Measurements from ENCODE around the gene LAMA2.
"Not testable (repeated sequence)": the region's sequence is repeated elsewhere in the genome, so short reads cannot be mapped to it uniquely, and the experiment has no call there.

LAMA2 gene

DNA sequence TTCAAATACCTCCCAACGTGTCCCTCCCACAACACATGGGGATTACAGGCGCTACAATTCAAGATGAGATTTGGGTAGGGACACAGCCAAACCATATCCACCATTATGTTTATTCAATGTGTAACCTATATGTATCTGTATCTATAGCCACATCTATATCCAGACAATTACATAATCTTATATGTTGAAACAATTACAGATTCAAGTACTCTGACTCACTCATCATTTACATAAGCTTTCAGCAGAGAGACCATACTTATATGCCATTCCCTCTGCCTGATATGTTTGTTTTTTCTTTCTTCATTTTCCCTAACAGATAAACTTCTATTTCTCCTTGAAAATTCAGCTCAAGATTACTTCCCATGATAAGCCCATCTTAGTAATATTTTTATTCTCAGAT is 163.6 kb downstream of the LAMA2 start:
- Histone ChIP-seq H3K4me1 (ENCODE audit: insufficient read depth, low read length) (0 out of 2 replicates have a peak, but pooled peaks cover 5% of the 10 kb centered on the region), H3K9ac (ENCODE audit: low read depth, low read length) (no peak overlapping the region), H3K9me3 (ENCODE audit: control insufficient read depth, insufficient read depth, low read length) (no peaks in the 10 kb centered on the region), H3K36me3 (ENCODE audit: insufficient read depth, low read length) (no peaks in the 10 kb centered on the region)

DNA sequence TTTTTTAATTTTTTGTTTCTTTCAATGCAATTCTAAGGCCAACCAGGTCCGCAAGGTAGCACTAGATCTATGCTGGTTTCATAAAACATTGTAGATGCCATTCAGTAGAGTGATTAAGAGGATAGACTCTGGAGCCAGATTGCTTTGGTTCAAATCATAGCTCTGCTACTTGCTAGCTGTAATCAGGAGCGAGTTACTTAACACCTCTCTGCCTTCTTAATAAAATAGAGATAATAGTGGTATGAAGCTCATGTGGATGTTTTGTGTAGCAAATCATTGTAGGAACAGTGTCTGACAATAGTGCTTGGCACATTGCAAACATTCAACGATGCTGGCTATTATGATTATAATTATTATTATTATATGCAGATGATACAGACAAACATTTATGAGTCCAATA is 164.9 kb downstream of the LAMA2 start:
- no peaks in the 10 kb centered on the region for H3K9me3 ChIP-seq (ENCODE audit: control insufficient read depth, insufficient read depth, low read length)
- H3K36me3 ChIP-seq (ENCODE audit: insufficient read depth, low read length), result no peaks in the 10 kb centered on the region
- no peak overlapping the region for H3K9ac ChIP-seq (ENCODE audit: low read depth, low read length)
- 0 out of 2 replicates have a peak, but pooled peaks cover 5% of the 10 kb centered on the region for H3K4me1 ChIP-seq (ENCODE audit: insufficient read depth, low read length)

DNA sequence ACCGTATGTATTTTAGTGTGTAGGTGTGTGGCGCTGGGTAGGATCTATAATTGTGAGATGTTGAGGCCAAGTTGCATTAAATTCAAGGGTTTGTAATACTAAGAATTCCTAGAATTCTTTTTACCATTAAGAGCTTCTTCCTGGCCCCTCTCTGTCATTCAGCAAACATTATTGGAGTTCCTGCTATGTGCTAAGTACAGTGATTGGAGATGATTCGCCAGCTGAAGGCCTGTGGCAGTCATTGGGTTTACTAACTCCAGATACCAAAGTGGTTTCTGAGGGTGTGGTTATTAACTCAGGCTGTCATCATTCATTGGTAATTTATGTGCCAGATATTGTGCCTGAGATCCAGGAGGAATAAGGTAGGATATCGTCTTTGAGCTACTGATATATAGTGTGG is 167.1 kb downstream of the LAMA2 start:
- Histone ChIP-seq H3K4me1 (ENCODE audit: insufficient read depth, low read length) (0 out of 2 replicates have a peak, but pooled peaks cover 5% of the 10 kb centered on the region), H3K36me3 (ENCODE audit: insufficient read depth, low read length) (no peaks in the 10 kb centered on the region), H3K9ac (ENCODE audit: low read depth, low read length) (no peak overlapping the region), H3K9me3 (ENCODE audit: control insufficient read depth, insufficient read depth, low read length) (no peaks in the 10 kb centered on the region)

DNA sequence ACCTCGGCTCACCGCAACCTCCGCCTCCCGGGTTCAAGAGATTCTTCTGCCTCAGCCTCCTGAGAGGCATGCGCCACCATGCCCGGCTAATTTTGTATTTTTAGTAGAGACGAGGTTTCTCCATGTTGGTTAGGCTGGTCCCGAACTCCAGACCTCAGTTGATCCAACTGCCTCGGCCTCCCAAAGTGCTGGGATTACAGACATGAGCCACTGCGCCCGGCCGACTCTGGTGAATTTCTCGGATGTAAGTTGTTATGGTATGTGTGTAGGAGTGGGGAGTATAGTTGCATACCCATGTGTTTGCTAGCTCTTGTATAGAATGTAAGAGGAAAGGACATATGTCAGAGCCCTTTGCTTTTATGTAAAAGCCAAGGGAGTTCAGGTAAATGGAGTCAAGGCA is 170.2 kb downstream of the LAMA2 start:
- H3K36me3 ChIP-seq (ENCODE audit: insufficient read depth, low read length); H3K9me3 ChIP-seq (ENCODE audit: control insufficient read depth, insufficient read depth, low read length); H3K4me1 ChIP-seq (ENCODE audit: insufficient read depth, low read length); H3K9ac ChIP-seq (ENCODE audit: low read depth, low read length): not testable (repeated sequence)

DNA sequence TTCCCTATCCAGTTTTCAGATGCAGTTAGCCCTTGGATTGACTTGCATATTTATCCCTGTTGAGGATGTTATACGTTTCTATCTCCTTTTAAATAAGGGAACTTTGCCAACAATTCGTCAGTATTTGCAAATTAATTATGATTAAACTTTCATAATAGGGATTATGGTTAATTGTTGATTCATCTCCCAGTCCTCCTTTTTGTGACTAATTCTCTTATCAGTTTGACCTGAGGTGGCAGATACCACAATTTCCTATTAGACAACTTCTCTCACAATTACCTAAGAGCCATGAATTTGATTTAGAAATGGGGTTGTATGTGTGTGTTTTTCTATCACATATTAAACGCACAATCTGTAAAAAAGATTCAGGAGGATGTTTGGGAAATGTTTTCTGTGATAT is 172.9 kb downstream of the LAMA2 start:
- H3K9me3 ChIP-seq (ENCODE audit: control insufficient read depth, insufficient read depth, low read length), result no peaks in the 10 kb centered on the region
- H3K4me1 ChIP-seq (ENCODE audit: insufficient read depth, low read length), result no peaks in the 10 kb centered on the region
- H3K36me3 ChIP-seq (ENCODE audit: insufficient read depth, low read length), result no peaks in the 10 kb centered on the region
- no peak overlapping the region for H3K9ac ChIP-seq (ENCODE audit: low read depth, low read length)

DNA sequence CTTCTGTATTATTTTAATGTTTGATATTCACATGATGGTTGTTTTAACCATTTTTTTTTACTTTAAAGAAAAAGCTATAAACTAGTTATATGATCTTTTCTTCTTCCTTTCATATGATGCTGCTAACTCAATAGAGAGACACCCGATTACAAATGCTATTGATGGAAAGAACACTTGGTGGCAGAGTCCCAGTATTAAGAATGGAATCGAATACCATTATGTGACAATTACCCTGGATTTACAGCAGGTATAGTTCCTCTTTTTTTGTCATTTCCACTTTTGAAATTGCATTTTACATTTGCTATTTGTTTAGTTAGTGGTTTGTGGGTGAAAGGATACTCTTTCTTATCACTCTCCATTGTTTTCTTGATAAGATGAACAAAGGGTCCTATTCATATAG is 176.7 kb downstream of the LAMA2 start:
- no peak overlapping the region for H3K9ac ChIP-seq (ENCODE audit: low read depth, low read length)
- no peaks in the 10 kb centered on the region for H3K36me3 ChIP-seq (ENCODE audit: insufficient read depth, low read length)
- no peaks in the 10 kb centered on the region for H3K9me3 ChIP-seq (ENCODE audit: control insufficient read depth, insufficient read depth, low read length)
- no peaks in the 10 kb centered on the region for H3K4me1 ChIP-seq (ENCODE audit: insufficient read depth, low read length)

DNA sequence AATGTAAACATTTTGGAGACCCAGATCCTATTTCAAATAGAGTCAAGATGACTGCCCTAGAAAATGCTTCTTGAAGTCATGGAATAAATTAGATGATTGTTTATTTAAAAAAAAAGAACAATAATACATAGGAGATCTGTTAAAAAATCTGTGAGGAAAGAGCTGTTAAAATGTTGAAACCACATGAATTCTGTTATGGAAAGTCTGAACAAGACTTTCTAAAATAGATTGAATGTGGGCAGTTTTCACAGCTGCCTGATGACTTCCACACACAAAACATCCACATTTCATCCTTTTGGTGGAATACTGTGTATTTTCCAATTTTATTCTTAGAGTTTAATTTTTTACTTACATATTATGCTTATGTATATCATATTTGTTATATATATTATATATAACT is 186.1 kb downstream of the LAMA2 start:
- Histone ChIP-seq H3K4me1 (ENCODE audit: insufficient read depth, low read length) (no peaks in the 10 kb centered on the region), H3K9me3 (ENCODE audit: control insufficient read depth, insufficient read depth, low read length) (no peaks in the 10 kb centered on the region), H3K36me3 (ENCODE audit: insufficient read depth, low read length) (no peaks in the 10 kb centered on the region; the same call in 1 of the 2 replicates), H3K9ac (ENCODE audit: low read depth, low read length) (no peak overlapping the region)

DNA sequence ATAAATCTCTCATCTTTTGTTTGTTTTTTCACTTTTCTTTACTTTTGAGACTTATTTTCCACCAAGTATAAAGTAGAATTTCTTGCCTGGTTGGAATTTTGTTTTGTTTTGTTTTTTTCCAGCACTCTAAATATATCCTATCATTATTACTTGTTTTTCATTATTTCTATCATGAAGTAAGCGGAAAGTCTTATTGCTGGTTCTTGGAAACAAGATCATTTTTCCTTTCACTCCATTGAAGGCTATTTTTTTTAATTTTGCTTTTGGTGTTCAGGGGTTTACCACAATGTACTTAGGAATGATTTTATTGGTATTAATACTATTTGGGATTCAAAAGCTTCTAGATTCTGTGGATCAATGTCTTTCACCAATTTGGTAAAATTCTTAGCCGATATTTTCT is 190.1 kb downstream of the LAMA2 start:
- Histone ChIP-seq H3K9ac (ENCODE audit: low read depth, low read length) (no peak overlapping the region), H3K36me3 (ENCODE audit: insufficient read depth, low read length) (no peaks in the 10 kb centered on the region), H3K4me1 (ENCODE audit: insufficient read depth, low read length) (no peaks in the 10 kb centered on the region), H3K9me3 (ENCODE audit: control insufficient read depth, insufficient read depth, low read length) (no peaks in the 10 kb centered on the region)

DNA sequence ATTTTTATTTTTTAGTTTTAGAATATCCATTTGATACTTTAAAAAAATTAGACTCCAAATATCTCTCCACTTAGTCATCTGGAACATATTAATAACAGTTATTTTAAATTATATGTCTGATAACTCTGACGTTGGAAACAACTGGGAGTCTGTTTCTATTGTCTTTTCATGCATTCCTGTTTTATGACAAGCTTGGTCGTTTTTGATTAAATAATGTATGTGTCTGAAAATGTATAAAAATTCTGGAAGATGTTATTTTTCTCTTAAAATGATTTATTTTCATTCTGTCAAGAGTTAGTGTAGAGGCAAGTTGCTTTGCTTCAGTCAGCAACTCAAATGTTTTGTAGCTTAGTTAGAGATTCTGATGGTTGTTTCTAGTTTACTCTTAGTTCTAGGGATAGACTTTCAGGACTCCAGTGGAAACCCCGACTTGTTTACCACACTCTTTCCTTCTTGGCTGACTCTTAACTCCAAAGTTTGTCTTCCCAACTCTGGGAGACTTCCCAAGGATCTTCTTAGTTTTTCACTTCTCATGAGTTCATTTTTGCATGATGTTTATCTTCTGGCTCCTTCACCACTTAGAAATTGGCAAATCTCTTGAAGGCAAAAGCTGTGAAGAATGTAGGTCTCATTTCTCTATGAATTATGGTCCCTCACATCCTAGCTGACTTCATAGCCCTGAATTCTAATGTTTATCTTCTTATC is 190.9 kb downstream of the LAMA2 start:
- no peaks in the 10 kb centered on the region for H3K4me1 ChIP-seq (ENCODE audit: insufficient read depth, low read length)
- H3K9me3 ChIP-seq (ENCODE audit: control insufficient read depth, insufficient read depth, low read length), result no peaks in the 10 kb centered on the region
- no peaks in the 10 kb centered on the region for H3K36me3 ChIP-seq (ENCODE audit: insufficient read depth, low read length)
- no peak overlapping the region for H3K9ac ChIP-seq (ENCODE audit: low read depth, low read length)

DNA sequence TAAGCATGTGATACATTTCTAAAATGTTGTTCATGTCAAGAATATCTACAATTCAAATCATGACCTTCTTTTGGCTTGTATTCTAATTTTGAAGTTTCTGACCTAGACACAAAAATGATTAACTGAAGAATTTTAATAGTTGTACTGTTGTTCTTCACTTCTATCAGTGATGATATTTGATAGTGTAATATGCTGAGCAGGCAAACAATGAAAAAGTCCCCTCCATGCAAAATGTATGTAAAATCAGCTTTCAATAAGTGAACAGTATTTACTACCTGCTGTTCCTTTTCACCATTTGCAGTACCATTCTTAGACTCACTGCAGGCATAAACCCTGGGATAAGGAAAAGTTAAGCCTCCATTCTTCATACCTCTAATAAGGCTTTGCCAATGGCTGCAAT is 201.5 kb downstream of the LAMA2 start:
- no peaks in the 10 kb centered on the region for H3K36me3 ChIP-seq (ENCODE audit: insufficient read depth, low read length)
- no peaks in the 10 kb centered on the region for H3K9me3 ChIP-seq (ENCODE audit: control insufficient read depth, insufficient read depth, low read length)
- H3K9ac ChIP-seq (ENCODE audit: low read depth, low read length), result no peak overlapping the region

DNA sequence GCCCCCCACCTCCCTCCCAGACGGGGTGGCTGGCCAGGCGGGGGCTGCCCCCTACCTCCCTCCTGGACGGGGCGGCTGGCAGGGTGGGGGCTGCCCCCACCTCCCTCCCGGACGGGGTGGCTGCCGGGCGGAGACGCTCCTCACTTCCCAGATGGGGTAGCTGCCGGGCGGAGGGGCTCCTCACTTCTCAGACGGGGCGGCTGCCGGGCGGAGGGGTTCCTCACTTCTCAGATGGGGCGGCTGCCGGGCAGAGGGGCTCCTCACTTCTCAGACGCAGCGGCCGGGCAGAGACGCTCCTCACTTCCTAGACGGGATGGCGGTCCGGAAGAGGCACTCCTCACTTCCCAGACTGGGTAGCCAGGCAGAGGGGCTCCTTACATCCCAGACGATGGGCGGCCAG is 205.5 kb downstream of the LAMA2 start:
- H3K9me3 ChIP-seq (ENCODE audit: control insufficient read depth, insufficient read depth, low read length); H3K9ac ChIP-seq (ENCODE audit: low read depth, low read length); H3K4me1 ChIP-seq (ENCODE audit: insufficient read depth, low read length); H3K36me3 ChIP-seq (ENCODE audit: insufficient read depth, low read length): not testable (repeated sequence)

More for the DNA sequence above, 201.5 kb downstream of the LAMA2 start:
- no peaks in the 10 kb centered on the region for H3K4me1 ChIP-seq (ENCODE audit: insufficient read depth, low read length)

DNA sequence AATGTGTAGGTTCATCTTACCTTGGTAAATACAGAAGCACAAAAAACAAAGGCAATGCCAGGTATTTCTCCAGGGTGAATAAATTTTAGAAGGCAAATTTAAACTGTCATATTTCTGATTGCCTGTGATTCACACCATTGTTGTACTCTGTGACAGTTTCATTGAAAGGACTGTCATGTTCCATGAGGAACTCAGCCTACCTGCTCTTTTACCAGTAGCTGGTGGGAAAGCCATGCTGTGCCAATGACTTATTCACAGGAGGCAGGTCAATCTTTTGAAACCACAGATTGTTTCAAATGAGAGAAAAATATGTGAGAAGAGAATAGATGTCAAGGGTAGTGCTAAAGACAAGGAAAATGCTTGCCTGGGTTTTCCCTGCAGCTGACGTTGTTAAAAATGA is 206.4 kb downstream of the LAMA2 start:
- no peaks in the 10 kb centered on the region for H3K4me1 ChIP-seq (ENCODE audit: insufficient read depth, low read length)
- no peaks in the 10 kb centered on the region for H3K9me3 ChIP-seq (ENCODE audit: control insufficient read depth, insufficient read depth, low read length)

DNA sequence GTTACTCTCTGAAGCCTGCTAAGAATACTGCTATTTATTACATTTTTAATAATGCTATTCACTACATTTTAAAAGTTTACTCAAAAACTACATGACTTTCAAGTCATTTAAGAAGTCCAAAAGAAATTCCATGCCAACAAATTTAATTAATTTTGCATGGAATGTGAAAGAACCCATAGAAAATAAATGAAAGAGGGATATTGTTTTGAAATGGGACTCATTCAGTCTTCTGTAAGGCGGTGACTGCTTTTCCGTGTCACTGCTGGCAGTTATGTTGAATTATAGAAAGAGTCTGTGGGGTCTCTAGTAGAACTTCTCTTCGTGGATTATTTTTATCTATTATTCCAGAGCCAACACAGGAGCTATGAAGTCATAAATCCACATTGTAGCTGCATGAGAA is 211.2 kb downstream of the LAMA2 start:
- Histone ChIP-seq H3K9me3 (ENCODE audit: control insufficient read depth, insufficient read depth, low read length) (no peaks in the 10 kb centered on the region), H3K9ac (ENCODE audit: low read depth, low read length) (no peak overlapping the region), H3K36me3 (ENCODE audit: insufficient read depth, low read length) (no peaks in the 10 kb centered on the region), H3K4me1 (ENCODE audit: insufficient read depth, low read length) (no peaks in the 10 kb centered on the region)

More for the DNA sequence above, 206.4 kb downstream of the LAMA2 start:
- no peak overlapping the region for H3K9ac ChIP-seq (ENCODE audit: low read depth, low read length)
- H3K36me3 ChIP-seq (ENCODE audit: insufficient read depth, low read length), result no peaks in the 10 kb centered on the region

DNA sequence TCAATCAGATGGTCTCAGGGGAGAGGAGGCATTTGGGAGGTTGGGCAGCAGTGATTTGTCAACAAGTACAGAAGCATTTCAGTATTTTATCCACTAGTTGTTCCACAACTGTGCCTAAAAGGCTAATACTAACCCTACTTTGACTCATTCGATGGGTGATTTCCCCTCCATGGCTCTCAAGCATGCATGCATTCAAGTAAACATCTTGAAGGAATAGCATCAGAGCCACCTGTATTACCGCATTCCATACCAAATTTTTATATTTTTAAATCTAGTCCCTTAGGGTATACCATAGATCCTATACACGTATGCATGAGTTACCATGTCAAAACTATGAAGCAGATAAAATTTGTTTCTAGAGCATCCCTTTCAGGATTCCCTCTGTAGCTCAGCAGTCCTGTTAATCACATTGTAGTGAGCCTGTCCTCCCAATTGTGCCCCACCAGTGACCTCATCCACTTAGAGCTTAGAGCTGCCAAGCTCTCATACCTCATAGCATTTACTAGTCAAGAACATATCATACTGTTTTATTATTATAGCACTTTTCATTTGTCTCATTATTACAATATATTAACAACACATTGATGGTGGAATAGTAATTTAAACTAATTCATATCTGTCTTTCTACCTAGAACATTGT is 213.8 kb downstream of the LAMA2 start:
- no peaks in the 10 kb centered on the region for H3K9me3 ChIP-seq (ENCODE audit: control insufficient read depth, insufficient read depth, low read length)
- no peaks in the 10 kb centered on the region for H3K36me3 ChIP-seq (ENCODE audit: insufficient read depth, low read length)
- no peaks in the 10 kb centered on the region for H3K4me1 ChIP-seq (ENCODE audit: insufficient read depth, low read length)
- H3K9ac ChIP-seq (ENCODE audit: low read depth, low read length), result no peak overlapping the region

DNA sequence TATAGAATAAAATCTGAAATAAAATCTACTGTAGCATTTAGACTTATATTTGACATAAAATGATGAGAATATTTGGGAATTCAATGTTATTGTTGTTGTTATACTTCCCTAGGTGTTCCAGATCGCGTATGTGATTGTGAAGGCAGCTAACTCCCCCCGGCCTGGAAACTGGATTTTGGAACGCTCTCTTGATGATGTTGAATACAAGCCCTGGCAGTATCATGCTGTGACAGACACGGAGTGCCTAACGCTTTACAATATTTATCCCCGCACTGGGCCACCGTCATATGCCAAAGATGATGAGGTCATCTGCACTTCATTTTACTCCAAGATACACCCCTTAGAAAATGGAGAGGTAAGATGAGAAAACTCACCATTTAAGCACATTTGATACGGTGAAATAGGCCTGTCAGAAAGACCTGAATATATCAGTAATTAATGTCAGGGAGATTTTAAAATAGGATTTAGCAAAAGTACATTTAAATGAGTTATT is 215.2 kb downstream of the LAMA2 start:
- no peaks in the 10 kb centered on the region for H3K9me3 ChIP-seq (ENCODE audit: control insufficient read depth, insufficient read depth, low read length)
- no peak overlapping the region for H3K9ac ChIP-seq (ENCODE audit: low read depth, low read length)
- H3K36me3 ChIP-seq (ENCODE audit: insufficient read depth, low read length), result no peaks in the 10 kb centered on the region
- H3K4me1 ChIP-seq (ENCODE audit: insufficient read depth, low read length), result no peaks in the 10 kb centered on the region

All from ES-I3 (cell line).